Vagina (tissue), 2 donors: ENCODE measurements around the gene ZMAT3. TPM values are rescaled to one million over a fixed set of nuclear protein-coding genes. Genes with fewer than 3 reads are reported as not detected.
A peak's percentile ranks its signal among the peaks of the same experiment; 100 is the strongest.

ENCODE experiments used
- DNase-seq, 2 donors: peaks; one replicate each; pipeline ENCODE4 v3.0.0-alpha.2; 2017; ENCODE audit errors: extremely low spot score in 2 of 2
- H3K27ac ChIP-seq: fragments of 200-600 bp; sonication (generic); one replicate; pipeline ENCODE4 v1.5.1; 2019
- H3K27me3 ChIP-seq: fragments of 200-600 bp; sonication (generic); one replicate; pipeline ENCODE4 v1.5.1; 2019
- H3K36me3 ChIP-seq, 2 donors: fragments of 200-600 bp; sonication (generic); one replicate each; pipeline ENCODE4 v1.5.1; 2017 to 2019
- H3K4me1 ChIP-seq: fragments of 200-600 bp; sonication (generic); one replicate; pipeline ENCODE4 v1.5.1; 2019
- H3K4me3 ChIP-seq, 2 donors: fragments of 200-600 bp; sonication (generic); 1 replicate in 1 of 2; 2 replicates in 1 of 2; pipeline ENCODE4 v1.5.1; 2016 to 2019
- H3K9me3 ChIP-seq: fragments of 200-600 bp; sonication (generic); one replicate; pipeline ENCODE4 v1.5.1; 2019
- POLR2A ChIP-seq, 2 donors: fragments of 450-650 bp; IDR thresholded peaks; one replicate each; pipeline ENCODE4 v1.6.1; 2017; ENCODE audit warnings: antibody characterized with exemption in 2 of 2, mild to moderate bottlenecking in 2 of 2, moderate library complexity in 2 of 2
- POLR2AphosphoS5 ChIP-seq, 2 donors: sonication (generic); formaldehyde crosslinking; IDR thresholded peaks; one replicate each; pipeline ENCODE4 v1.9.0; 2017; ENCODE audit warnings: antibody characterized with exemption in 2 of 2, mild to moderate bottlenecking in 2 of 2, low read depth in 1 of 2; ENCODE audit not compliant: insufficient read depth in 1 of 2
- intact Hi-C: fragments of 100-400 bp; cut with DNase I; formaldehyde crosslinking; loops from one replicate; pipeline ENCODE4 v1.15.1; 2023
- total RNA-seq: library from RNA; depleted of rRNA; stranded (reverse); fragments of >200 nt; gene quantifications from one replicate; pipeline ENCODE4 v1.2.3, GENCODE V29; 2016
- TF ChIP-seq, protein P1 (sequence below), 3 experiments: fragments of 450-650 bp in 2 of 3; fragments of 200-600 bp in 1 of 3; sonication (generic) in 1 of 3; IDR thresholded peaks; one replicate each; pipeline ENCODE4 v1.5.1; 2017 to 2019; ENCODE audit warnings: antibody characterized with exemption in 3 of 3, mild to moderate bottlenecking in 2 of 3, moderate library complexity in 2 of 3

Gene ZMAT3
- total RNA-seq, 1 donor from 2014 or later = 9.6 TPM

DNA sequence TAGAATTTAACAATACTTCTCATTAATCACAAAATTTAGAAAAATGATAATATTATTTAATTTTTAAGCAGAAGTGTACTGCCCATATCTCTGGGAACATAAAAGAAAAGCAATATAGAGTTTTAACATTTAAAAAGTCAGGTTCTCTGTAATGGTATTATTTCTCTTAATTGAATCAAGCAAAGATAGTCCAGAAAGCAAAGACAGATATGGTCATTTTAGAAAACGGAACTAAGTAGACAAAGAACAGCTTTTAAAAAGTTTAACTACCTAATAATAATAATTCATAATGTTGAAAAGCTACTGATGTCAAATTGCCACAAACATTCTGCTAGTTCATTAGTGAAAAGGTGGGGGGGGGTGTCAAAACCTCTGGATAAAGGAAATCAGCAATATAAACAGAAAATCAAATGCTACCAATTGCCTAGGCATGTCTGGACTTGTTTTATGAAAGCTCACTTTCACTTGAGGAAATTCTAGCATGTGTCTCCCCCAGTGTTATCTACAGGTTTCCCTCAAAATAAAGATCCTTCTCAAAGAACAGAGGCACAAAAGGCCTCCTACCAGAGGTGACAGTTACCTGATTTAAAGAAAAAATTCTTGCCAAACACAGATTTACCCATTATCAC, 1.7 kb downstream of the ZMAT3 start:
- H3K9me3 ChIP-seq = no peaks in the 10 kb centered on the region
- peak overlapping the region; percentile 23 for H3K27ac ChIP-seq
- TF ChIP-seq, protein P1, sequence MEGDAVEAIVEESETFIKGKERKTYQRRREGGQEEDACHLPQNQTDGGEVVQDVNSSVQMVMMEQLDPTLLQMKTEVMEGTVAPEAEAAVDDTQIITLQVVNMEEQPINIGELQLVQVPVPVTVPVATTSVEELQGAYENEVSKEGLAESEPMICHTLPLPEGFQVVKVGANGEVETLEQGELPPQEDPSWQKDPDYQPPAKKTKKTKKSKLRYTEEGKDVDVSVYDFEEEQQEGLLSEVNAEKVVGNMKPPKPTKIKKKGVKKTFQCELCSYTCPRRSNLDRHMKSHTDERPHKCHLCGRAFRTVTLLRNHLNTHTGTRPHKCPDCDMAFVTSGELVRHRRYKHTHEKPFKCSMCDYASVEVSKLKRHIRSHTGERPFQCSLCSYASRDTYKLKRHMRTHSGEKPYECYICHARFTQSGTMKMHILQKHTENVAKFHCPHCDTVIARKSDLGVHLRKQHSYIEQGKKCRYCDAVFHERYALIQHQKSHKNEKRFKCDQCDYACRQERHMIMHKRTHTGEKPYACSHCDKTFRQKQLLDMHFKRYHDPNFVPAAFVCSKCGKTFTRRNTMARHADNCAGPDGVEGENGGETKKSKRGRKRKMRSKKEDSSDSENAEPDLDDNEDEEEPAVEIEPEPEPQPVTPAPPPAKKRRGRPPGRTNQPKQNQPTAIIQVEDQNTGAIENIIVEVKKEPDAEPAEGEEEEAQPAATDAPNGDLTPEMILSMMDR (IDR thresholded peaks at IDR 0.05) = no peak
- no peak for TF ChIP-seq POLR2AphosphoS5 (IDR thresholded peaks at IDR 0.05; ENCODE audit: insufficient read depth in 1 of 2, low read depth in 1 of 2)
- no peak for TF ChIP-seq POLR2A (IDR thresholded peaks at IDR 0.05)
- peaks cover 22% of the 10 kb centered on the region for H3K4me1 ChIP-seq
- peaks cover 0 to 17% of the 10 kb centered on the region in 2 donors for H3K36me3 ChIP-seq
- DNase-seq = no peak
- intact Hi-C loops = loop anchor here (5.0 kb wide), 1 partner anchor 582 kb away; the partner anchor contains the start of gene USP13
- H3K27me3 ChIP-seq = no peaks in the 10 kb centered on the region
- H3K4me3 ChIP-seq = peak overlapping the region in 1 of 2 donors; percentile 66

DNA sequence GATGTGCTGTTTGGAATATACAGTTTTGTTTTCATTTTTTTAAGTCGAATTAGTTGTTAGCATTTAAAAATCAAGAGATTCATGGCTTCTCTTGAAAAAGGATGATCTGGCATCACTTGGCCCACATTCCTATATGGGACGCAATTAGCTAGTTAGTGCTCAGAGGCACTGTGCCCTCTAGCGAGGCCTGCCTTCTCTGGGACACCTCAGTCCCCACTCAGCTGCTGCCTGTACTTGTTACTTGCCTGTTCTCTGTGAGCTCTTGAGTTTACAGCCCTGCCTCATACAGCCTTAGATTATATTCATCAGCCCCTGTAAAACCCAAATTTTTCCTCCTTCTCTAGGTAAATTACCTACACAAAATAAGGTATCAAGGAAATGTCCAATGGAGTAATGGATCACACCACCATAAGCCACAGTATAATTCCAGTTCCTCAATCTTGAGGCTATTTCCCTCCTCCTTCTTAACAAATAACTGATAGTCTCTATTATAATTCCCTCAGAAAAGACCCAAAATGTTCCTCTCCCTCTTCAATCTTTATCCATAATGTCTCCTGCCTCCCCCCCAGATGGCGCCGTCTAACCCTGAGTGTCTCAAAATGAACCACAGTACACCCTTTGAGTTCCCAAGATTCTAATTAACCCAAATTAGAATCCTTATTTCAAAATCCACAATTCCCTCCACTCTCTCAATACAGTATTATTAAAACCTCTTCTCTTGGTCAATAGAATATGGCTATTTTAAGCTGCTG, 2.7 kb downstream of the ZMAT3 start:
- peak overlapping the region; percentile 23 for H3K27ac ChIP-seq
- H3K4me3 ChIP-seq = peak overlapping the region in 1 of 2 donors; percentile 66
- peaks cover 0 to 17% of the 10 kb centered on the region in 2 donors for H3K36me3 ChIP-seq
- peaks cover 31% of the 10 kb centered on the region for H3K4me1 ChIP-seq
- intact Hi-C loops = no loop called here
- H3K27me3 ChIP-seq = no peaks in the 10 kb centered on the region
- DNase-seq = no peak
- no peaks in the 10 kb centered on the region for H3K9me3 ChIP-seq
- TF ChIP-seq, protein P1 (IDR thresholded peaks at IDR 0.05) = no peak

DNA sequence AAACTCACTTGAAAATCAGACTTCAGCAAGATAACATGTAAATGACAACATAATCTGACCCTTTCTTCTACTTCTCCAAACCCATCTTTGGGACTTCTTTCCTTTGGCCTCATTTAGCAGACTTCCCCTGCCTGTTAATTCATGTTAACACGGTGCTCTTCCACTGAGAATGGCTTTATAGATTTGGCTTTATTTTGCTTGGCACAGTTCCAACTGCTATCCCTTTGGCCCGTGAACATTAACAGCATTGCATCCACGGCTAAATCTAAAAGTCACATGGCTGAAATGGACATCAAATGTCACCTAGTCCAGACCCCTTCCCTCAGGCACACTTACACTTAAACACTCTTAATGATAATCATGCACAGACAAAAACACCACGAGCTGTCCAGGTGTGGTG, 3.8 kb downstream of the ZMAT3 start:
- intact Hi-C loops = no loop called here
- no peak for TF ChIP-seq POLR2AphosphoS5 (IDR thresholded peaks at IDR 0.05; ENCODE audit: insufficient read depth in 1 of 2, low read depth in 1 of 2)
- no peak for TF ChIP-seq POLR2A (IDR thresholded peaks at IDR 0.05)
- TF ChIP-seq, protein P1 (IDR thresholded peaks at IDR 0.05) = no peak
- Histone ChIP-seq H3K27me3 (no peaks in the 10 kb centered on the region), H3K4me3 (no peak overlapping the region), H3K27ac (no peak overlapping the region), H3K4me1 (peaks cover 33% of the 10 kb centered on the region), H3K36me3 (peaks cover 0 to 17% of the 10 kb centered on the region in 2 donors), H3K9me3 (no peaks in the 10 kb centered on the region)
- no peak for DNase-seq

DNA sequence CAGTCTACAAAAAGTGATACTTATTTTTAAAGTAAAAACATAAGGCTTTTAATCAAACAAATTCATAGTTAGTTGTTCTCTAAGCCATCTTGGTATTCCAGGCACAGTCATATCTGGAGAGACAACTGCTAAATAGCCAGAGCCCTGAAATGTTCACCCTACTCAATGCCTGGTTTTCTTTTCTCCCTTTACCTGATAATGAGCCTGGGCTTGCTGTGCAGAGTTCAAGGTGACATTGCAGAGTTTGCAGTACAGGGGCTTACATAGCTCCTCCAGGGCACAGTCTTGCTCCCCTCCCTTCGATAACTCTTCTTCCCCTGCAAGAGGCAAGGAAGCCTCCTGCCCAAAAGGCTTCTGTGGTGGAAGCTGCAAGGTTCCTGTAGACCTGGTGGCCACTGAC, 4.3 kb downstream of the ZMAT3 start:
- Histone ChIP-seq H3K4me1 (peaks cover 33% of the 10 kb centered on the region), H3K27ac (no peak overlapping the region), H3K4me3 (no peak overlapping the region), H3K36me3 (peaks cover 0 to 17% of the 10 kb centered on the region in 2 donors), H3K27me3 (no peaks in the 10 kb centered on the region), H3K9me3 (no peaks in the 10 kb centered on the region)
- DNase-seq = no peak
- TF ChIP-seq, protein P1 (IDR thresholded peaks at IDR 0.05) = no peak
- TF ChIP-seq POLR2AphosphoS5 (IDR thresholded peaks at IDR 0.05; ENCODE audit: insufficient read depth in 1 of 2, low read depth in 1 of 2) (no peak), POLR2A (IDR thresholded peaks at IDR 0.05) (no peak)
- intact Hi-C loops = no loop called here
